Liver (tissue), 3 donors: ENCODE results near the gene SDR9C7.

ENCODE experiments used
- HNF4A ChIP-seq, 2 donors: conservative IDR thresholded peaks; 2 replicates each; pipeline ENCODE4 v1.6.1; 2016; ENCODE audit warnings: antibody characterized with exemption in 2 of 2, mild to moderate bottlenecking in 2 of 2
- TF ChIP-seq, protein P1 (sequence below): fragments of 150-350 bp; IDR thresholded peaks from 2 replicates; pipeline ENCODE4 v1.5.1; 2017; ENCODE audit warnings: improper control_type of control experiment, low read depth, low read length; ENCODE audit not compliant: missing input control
- donor health status: healthy.
- donor health status: healthy.

- TF ChIP-seq, protein P1, sequence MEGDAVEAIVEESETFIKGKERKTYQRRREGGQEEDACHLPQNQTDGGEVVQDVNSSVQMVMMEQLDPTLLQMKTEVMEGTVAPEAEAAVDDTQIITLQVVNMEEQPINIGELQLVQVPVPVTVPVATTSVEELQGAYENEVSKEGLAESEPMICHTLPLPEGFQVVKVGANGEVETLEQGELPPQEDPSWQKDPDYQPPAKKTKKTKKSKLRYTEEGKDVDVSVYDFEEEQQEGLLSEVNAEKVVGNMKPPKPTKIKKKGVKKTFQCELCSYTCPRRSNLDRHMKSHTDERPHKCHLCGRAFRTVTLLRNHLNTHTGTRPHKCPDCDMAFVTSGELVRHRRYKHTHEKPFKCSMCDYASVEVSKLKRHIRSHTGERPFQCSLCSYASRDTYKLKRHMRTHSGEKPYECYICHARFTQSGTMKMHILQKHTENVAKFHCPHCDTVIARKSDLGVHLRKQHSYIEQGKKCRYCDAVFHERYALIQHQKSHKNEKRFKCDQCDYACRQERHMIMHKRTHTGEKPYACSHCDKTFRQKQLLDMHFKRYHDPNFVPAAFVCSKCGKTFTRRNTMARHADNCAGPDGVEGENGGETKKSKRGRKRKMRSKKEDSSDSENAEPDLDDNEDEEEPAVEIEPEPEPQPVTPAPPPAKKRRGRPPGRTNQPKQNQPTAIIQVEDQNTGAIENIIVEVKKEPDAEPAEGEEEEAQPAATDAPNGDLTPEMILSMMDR: no peak
- TF ChIP-seq HNF4A (conservative IDR thresholded peaks at IDR 0.05): no peak
These were observed 53.8 kb downstream of the SDR9C7 start for GRCh38 chr12:56880125-56880992.
